Breast epithelium (tissue), 3 donors: Measurements from ENCODE around the gene KRT83.
"Not testable (repeated sequence)": the region's sequence is repeated elsewhere in the genome, so short reads cannot be mapped to it uniquely, and the experiment has no call there.

Experiments used
- CTCF ChIP-seq, 3 donors: fragments of 450-650 bp; IDR thresholded peaks; one replicate each; pipeline ENCODE4 v1.5.1; 2016 to 2017; ENCODE audit warnings: antibody characterized with exemption in 3 of 3, mild to moderate bottlenecking in 3 of 3, moderate library complexity in 3 of 3
- POLR2A ChIP-seq: fragments of 450-650 bp; IDR thresholded peaks from one replicate; pipeline ENCODE4 v1.6.1; 2016; ENCODE audit warnings: antibody characterized with exemption, mild to moderate bottlenecking, moderate library complexity
- POLR2AphosphoS5 ChIP-seq, 3 donors: sonication (generic); formaldehyde crosslinking; IDR thresholded peaks; one replicate each; pipeline ENCODE4 v1.6.1; 2017; ENCODE audit warnings: antibody characterized with exemption in 3 of 3

- TF ChIP-seq CTCF (IDR thresholded peaks at IDR 0.05); POLR2A; POLR2AphosphoS5 (IDR thresholded peaks at IDR 0.05): not testable (repeated sequence)
Observed at GRCh38 chr12:52304941-52305411, 16.2 kb downstream of the KRT83 start.
